HG03175 (cell line): ENCODE data around the gene EIF4G3.
"Not testable (repeated sequence)": the region's sequence is repeated elsewhere in the genome, so short reads cannot be mapped to it uniquely, and the experiment has no call there.

ENCODE experiments used
- ATAC-seq: cut with Tn5 transposase; IDR thresholded peaks from one replicate; pipeline ENCODE4 v1.9.1; 2021; ENCODE audit warnings: mild to moderate bottlenecking, moderate library complexity; ENCODE audit not compliant: unreplicated experiment

Gene EIF4G3

DNA sequence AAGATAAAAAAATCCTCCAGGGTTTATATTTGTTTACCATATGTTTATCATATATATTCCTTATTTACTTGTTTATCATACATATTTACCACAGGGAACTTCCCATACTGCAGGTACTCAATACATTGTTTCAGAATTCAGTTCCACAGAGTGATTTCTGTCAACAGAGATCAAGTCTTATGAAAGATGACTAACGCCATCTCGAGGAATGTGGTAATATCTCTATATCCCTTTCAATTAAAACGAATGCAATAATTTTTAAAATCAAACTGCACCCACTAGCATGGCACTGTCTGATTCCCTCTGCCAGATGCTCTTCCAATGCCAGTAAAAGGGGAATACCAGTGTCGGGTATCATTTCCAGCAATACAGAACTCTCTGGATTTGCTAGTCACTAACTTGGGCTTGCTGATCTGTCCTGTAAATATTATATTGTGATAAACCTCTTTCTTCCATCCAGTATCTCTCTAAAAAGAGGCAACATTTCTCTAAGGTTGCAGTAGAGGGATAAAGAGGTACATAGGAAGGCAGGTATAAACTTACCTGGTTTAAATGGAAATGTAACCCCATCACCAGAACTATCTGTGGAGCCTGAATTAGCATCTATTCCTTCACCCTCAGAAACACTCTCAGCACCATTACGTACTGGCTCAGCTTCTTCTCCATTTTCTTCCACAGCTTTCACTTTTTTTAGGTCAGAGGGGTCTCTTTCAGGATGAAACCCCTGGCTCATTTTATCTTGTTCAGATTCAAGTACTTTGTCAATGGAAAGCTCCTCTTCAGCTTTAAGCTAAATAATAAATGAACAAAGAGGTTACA is 277.3 kb downstream of the EIF4G3 start:
- ATAC-seq, result no peak

DNA sequence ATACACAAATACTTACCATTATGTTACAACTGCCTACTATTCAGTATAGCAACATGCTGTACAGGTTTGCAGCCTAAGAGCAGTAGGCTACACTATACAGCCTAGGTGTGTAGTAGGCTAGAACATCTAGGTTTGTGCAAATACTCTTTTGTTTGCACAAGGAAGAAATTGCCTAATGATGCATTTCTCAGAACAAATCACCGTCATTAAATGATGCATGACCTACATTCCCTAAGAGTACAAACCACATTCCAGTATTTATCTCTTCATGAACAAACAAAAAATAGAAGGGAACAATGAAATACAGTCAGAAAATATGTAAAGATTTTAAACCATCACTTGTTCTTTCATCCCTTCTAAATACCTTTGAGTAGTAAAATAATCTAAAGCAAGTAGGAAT is 279.9 kb downstream of the EIF4G3 start:
- ATAC-seq, result no peak

DNA sequence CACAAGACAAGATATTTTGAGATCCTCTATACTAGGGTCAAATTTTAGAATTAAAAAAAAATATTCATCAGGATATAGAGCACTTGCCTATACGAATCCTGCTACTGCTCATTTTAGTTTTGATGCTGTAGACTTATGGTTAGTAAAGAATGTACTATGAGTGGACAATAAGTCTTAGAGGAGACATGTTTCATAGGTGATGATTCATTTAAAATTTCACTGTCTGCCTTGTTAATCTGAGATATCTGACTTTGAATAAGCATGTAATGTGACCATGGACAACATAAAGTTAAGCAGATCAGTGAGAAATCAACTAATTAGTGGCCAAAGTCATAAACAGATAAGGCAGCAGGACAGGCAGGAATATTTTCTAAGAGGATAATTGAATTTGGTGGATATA is 282.8 kb downstream of the EIF4G3 start:
- no peak for ATAC-seq

DNA sequence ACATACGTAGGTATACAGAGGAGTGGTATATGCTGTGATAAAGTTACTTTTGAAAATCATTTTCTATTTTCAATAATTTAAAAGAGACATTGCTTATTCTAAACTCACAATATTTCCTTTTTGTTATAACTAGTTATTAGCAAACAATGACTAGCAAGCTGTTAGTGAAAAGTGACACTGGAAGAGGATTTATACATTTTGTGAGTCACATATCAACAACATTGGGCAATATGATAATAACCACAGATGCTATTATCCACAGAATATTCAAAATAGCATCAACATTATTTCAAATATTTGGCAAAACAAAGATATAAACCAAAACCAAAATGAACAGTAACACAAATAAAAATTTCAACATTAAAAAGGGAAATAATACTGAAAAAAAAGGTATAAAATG is 285.6 kb downstream of the EIF4G3 start:
- no peak for ATAC-seq

DNA sequence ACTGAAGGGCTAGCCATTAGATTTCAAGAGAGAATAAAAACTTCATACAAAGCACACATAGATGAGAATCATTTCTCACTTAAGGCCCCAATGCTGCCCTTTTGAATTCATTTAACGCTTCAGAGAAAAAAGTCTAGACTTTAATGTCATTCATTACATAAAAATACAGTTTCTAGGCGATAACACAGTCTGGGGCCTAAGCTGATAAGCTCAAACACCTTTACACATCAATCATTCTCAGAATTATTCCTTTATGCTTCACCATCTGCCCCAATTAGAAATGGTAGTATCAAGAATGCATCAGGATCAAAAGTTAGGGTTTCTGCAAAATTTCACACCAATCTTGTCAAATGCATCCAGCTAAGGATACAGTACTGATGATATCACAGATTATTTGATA is 289.5 kb downstream of the EIF4G3 start:
- no peak for ATAC-seq

DNA sequence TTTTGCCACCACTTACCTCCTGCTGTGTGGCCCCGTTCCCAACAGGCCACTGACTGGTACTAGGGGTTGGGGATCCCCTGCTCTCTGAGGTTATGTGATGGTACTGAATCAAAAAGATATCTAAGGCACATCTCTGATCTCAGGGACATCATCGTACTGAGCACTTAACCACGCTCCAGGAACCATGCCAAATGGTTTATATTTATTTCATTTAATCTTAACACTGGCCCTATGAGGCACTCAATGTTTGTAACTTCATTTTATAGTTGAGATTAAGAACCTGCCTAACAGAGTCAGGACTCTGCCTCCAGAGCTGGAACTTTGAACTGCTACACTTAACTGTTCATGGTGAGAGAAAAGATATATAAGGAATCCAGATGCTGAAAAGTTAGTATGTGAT is 291.6 kb downstream of the EIF4G3 start:
- ATAC-seq, result no peak

DNA sequence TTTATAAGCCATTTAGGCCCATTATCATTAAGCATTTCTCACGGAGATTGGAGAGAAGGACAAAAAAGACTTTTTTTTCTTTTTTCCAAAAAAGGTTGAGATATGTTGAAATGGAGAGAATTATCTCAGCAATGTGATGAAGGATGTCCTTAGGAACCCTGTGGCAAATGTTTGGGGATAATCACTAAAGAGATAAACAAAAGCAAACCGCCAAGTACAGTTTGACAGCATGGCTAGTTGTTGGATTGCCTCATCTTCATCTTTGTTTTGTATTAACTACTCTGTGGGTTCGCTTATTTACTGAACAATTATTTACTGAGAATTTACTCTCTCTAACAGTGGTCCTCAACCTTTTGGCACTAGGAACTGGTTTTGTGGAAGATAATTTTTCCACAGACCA is 292.2 kb downstream of the EIF4G3 start:
- no peak for ATAC-seq

DNA sequence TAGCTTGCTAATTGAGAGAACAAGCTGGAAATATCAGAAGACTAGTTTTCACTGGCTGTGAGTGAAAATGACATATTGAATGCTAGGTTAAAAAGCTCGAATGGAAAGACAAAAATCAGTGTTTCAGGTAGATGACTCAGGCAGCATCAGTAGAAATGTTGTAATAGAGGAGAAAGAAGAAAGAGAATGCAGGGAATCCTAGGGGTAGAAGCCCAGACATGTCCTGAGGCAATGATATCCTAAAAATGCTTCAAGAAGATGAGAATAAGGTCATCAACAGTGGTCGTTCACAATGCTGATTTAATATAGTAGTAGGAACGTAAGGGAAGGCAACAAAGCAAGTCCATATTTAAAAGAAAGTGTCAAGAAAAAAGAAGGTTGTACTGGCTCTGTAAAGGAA is 292.9 kb downstream of the EIF4G3 start:
- no peak for ATAC-seq

DNA sequence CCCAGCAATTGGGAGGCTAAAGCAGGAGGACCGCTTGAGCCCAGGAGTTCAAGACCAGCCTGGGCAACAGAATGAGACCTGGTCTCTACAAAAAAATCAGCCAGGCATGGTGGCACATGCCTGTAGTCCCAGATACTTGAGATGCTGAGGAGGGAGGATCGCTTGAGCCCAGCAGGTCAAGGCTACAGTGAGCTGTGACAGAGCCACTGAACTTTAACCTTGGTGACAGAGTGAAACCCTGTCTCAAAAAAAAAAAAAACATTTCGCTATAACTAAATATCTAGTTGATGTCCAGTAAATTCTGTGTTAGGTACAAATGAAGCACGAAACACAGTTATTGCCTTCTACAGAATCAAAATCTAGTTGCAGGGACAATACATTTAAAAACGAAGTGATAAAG is 293.9 kb downstream of the EIF4G3 start:
- no peak for ATAC-seq

DNA sequence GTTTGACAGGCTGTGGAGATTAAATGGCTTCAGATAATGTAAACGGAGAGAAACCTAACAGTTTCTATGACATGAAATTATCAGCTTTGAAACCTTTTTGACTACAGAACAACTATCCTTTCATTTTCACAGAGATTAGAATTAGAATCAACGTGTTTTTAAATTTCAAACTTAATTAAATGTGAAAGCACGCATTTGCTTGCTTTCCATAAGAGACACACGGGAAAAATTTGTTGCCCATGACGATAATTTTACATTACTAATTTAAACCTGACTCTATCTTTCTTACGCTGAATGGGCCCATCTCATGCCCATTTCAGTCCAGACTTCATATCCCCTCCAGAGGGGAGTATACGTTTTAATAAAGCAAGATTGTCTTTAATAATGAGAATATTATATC is 297.9 kb downstream of the EIF4G3 start:
- ATAC-seq, result no peak

DNA sequence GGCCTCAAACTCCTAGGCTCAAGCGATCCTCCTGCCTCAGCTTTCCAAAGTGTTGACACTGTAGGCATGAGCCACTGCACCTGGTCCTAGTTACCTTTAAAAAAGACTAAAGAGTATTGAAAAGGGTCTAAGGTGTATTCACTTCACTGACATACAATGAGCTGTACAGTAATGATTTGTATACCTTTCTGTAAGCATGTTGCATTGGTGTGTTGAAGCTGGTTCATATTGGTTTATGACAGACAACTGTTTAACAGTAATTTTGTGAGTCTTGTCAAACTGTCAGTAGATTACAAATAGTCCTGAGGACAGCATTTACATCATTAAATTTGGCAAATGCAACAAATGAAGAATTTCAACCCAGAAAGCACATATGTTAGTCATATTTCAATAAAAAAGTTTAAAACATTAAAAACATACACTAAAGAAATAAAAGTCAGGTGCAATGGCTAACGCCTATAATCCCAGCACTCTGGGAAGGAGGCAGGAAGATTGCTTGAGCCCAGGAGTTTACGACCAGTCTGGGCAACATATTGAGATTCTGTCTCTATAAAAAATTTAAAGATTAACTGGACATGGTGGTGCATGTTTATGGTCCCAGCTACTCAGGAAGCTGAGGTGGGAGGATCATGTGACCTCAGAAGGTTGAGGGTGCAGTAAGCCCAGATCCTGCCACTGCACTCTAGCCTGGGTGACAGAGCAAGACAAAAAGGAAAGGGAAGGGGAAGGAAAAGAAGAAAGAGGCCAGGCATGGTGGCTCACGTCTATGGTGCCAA is 301.3 kb downstream of the EIF4G3 start:
- no peak for ATAC-seq

DNA sequence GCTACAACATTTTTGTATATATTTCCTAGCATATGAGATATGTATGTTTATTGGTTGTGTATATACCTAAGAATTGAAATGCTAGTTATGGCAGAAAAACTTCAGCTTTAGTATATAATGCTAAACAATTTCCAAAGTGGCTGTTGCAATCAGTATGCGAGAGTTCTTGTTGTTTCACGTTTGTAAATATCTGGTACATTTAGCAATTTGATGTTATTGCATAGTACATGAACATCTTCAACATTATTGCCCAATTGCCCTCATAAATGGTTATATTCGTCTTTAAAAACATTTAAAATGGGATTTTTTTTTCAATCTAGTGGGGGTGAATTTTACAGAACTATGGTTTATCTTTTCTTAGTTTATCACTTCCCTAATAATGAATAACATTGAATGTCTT is 303.4 kb downstream of the EIF4G3 start:
- ATAC-seq, result no peak

DNA sequence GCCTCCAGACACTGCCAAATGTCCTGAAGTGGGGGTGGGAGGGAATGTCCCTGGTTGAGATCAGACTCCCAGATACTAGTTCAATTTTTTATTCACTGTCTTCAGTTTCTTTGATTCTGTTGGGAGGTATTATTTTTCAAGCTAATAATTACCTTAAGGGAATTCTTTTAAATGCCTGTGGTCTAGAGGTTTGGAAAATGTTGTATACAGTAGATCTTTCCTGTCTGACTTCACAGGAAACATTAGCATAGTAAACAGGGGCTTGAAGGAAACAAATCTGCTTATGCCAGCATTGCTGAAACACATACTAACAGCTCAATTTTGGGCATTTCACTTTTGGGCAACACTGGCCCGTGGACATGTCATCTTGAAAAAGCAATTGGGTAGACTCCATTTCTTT is 305.3 kb downstream of the EIF4G3 start:
- ATAC-seq, result no peak

DNA sequence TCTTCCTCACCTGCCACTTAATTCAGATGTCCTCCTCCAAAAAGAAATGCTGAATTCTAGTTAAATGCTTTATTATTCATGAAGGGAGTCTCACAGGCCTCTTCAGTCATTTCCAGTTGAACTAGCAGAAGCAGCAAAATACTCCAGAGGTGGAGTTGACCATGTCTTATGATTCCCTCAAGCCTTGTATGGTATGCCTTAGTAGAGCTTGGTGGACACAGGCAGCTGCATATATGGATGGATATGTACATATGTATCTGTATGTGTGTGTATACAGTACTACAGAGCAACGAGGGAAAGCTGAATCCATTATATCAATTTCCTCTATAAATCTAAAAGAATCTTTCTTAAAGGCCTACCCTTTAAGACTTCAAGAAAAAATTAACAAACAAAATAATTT is 306.0 kb downstream of the EIF4G3 start:
- ATAC-seq, result no peak

DNA sequence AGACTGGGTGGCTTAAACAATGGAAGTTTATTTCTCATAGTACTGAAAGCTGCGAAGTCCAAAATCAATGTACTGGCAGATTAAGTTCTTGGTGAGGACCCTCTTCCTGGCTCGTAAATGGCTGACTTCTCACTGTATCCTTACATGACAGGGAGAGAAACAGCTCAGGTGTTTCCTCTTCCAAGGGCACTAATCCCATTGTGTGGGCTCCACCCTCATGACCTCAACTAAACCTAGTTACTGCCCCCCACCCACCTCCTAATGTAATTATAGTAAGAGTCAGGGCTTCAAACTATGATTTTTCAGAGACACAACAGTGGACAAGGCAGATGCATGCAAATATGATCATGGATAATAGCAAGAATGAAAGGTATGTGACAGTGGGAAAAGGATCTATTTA is 308.4 kb downstream of the EIF4G3 start:
- ATAC-seq, result no peak

DNA sequence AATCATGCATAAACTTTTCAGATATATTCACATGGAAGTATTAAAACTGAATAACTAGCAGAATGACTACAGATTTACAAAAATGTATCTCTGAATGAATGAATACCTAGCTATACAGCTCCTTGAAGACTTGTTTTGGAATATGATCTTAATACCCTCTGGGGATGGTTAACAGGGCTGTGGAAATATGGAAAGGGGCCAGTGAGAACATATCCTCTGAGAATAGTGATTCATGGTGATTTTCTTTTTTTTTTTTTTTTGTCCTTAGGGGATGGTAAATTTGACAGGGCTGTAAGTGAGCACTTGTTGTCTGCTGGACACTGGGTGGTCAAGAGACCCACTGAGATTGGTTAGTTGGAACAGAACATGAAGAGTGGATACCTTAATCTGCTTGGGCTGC is 308.9 kb downstream of the EIF4G3 start:
- no peak for ATAC-seq

DNA sequence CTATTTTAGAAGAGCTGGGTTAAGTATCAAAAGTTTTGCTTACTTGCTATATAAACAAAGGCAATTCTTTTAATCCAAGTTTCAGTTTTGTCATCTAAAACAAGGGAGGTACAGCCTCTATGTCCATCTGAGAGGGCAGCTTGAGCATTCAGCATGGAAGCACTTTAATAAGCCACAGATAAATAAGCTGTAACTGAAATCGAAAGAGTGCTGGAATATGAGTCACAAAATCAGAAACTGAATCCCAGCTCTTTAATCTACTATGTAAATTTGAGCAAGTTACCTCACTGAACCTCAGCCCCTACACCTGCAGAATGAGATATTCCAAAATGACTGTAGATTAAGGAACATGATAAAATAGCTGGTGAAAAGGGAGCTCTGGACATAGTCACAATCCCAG is 309.6 kb downstream of the EIF4G3 start:
- ATAC-seq, result no peak

DNA sequence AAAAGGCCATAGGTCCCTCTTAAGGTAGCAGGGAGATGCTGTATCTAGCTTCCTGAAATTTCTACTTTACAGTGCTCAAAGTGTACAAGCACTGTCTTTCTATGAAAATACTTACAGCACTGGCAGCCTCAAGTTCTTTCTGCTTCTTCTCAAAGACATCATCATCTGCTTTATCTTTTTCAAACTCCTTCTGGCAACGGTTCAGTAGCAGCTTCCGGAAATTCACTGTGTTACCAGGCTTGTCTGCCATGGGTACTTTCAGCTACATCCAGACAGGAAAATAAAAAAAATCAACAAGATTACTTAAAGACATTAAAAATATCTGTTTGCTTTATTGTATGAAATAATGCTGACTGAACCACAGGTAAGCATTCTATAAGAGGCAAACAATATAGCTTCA is 311.7 kb downstream of the EIF4G3 start:
- no peak for ATAC-seq

DNA sequence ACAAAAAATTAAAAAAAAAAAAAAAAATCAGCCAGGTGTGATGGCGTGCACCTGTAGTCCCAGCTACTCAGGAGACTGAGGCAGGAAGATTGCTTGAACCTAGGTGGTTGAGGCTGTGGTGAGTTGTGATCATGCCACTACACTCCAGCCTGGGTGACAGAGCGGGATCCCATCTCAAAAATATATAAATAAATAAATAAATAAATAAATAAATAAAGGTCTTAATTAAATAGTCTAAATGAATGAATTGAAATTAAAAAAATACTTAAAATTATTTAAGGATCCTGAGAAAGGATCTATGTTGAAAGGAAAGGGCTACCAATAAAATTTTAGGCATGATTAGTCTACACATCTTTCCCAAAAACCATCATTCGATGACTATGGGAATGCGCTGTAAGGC is 322.2 kb downstream of the EIF4G3 start:
- ATAC-seq, result no peak

DNA sequence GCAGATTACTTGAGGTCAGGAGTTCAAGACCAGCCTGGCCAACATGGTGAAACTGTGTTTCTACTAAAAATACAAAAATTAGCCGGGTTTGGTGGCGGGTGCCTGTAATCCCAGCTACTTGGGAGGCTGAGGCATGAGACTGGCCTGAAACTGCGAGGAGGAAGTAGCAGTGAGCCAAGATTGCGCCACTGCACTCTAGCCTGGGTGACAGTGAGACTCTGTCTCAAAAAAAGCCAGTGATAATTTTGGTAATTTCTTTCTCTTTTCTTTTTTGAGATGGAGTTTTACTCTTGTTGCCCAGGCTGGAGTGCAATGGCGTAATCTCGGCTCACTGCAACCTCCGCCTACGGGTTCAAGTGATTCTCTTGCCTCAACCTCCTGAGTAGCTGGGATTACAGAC is 324.9 kb downstream of the EIF4G3 start:
- ATAC-seq, result not testable (repeated sequence)

DNA sequence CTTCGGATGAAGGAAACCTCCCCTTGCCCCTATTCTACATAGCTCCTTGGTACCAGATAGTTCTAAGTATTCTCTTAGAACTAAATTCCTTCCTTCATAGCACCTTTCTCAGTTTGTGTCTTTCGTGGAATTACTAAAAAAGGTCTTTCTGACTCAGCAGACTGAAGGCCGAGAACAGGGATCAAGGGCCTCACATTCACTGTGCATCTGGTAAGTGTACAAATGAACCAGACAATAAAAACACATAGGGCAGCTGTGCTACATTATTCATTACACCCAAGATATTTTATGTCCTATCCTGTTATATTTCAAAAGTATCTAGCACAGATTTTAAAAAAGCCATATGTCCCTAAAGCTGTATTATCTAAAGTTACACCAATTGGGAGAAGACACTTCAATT is 326.7 kb downstream of the EIF4G3 start:
- no peak for ATAC-seq

DNA sequence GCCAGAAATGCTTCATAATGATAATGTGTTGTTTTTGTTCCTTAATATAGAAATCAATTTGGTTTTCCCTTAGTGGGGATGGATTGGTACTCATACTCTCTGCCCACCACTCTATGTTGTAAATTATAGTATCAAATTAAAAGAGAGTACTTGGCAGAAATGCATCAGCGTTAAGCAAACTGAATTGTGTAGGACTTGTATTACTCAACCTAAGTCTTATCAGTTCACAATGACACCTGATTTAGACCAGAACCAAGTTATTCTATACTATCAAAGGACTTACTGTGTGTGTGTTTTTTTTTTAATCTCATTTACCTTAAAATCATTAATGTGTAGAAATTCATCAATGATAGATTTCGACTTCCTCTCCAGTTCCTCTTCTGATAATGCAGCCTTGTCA is 327.6 kb downstream of the EIF4G3 start:
- ATAC-seq, result no peak
